Measurements from ENCODE around the gene CYBRD1.

The CYBRD1 gene

GRCh38 chr2:171509945-171510731, 12.1 kb upstream of the CYBRD1 start:
- ATAC-seq = no peak
- no peak for TF ChIP-seq ZFP3 (CRISPR knock-in tag; IDR thresholded peaks at IDR 0.05)
- TF ChIP-seq ZNF565 (CRISPR knock-in tag; conservative IDR thresholded peaks at IDR 0.05; ENCODE audit: low read depth) = no peak
- no peak for TF ChIP-seq ZC3H10 (CRISPR knock-in tag; IDR thresholded peaks at IDR 0.05)
- no peak for TF ChIP-seq ARNTL (CRISPR knock-in tag; IDR thresholded peaks at IDR 0.05; ENCODE audit: borderline replicate concordance, low read depth)
- no peak for TF ChIP-seq TCF4 (CRISPR knock-in tag; IDR thresholded peaks at IDR 0.05; ENCODE audit: borderline replicate concordance)
- TF ChIP-seq ESRRG (CRISPR knock-in tag; IDR thresholded peaks at IDR 0.05) = no peak
- TF ChIP-seq GLIS3 (CRISPR knock-in tag; IDR thresholded peaks at IDR 0.05) = no peak
- no peak for TF ChIP-seq RARB (CRISPR knock-in tag; IDR thresholded peaks at IDR 0.05)
- TF ChIP-seq ISL1 (CRISPR knock-in tag; IDR thresholded peaks at IDR 0.05) = no peak
- no peak for TF ChIP-seq OSR1 (CRISPR knock-in tag; IDR thresholded peaks at IDR 0.05)
- no peak for TF ChIP-seq POU6F1 (CRISPR knock-in tag; IDR thresholded peaks at IDR 0.05; ENCODE audit: borderline replicate concordance, low read depth)

- ATAC-seq = no peak
- no peak for TF ChIP-seq OSR1 (CRISPR knock-in tag; IDR thresholded peaks at IDR 0.05)
- no peak for TF ChIP-seq CREB5 (CRISPR knock-in tag; IDR thresholded peaks at IDR 0.05; ENCODE audit: low read depth)
- no peak for TF ChIP-seq ZC3H10 (CRISPR knock-in tag; IDR thresholded peaks at IDR 0.05)
- TF ChIP-seq ARNTL (CRISPR knock-in tag; IDR thresholded peaks at IDR 0.05; ENCODE audit: borderline replicate concordance, low read depth) = no peak
- no peak for TF ChIP-seq CSDC2 (CRISPR knock-in tag; IDR thresholded peaks at IDR 0.05)
- no peak for TF ChIP-seq SNAI2 (CRISPR knock-in tag; IDR thresholded peaks at IDR 0.05)
- no peak for TF ChIP-seq ZFP3 (CRISPR knock-in tag; IDR thresholded peaks at IDR 0.05)
- TF ChIP-seq ISL1 (CRISPR knock-in tag; IDR thresholded peaks at IDR 0.05) = no peak
- no peak for TF ChIP-seq GLIS3 (CRISPR knock-in tag; IDR thresholded peaks at IDR 0.05)
- TF ChIP-seq ZNF565 (CRISPR knock-in tag; conservative IDR thresholded peaks at IDR 0.05; ENCODE audit: low read depth) = no peak
- TF ChIP-seq ESRRG (CRISPR knock-in tag; IDR thresholded peaks at IDR 0.05) = no peak
- no peak for TF ChIP-seq ZFP30 (CRISPR knock-in tag; IDR thresholded peaks at IDR 0.05)
- TF ChIP-seq ZNF70 (CRISPR knock-in tag; IDR thresholded peaks at IDR 0.05) = no peak
- no peak for TF ChIP-seq PPARA (CRISPR knock-in tag; IDR thresholded peaks at IDR 0.05; ENCODE audit: borderline replicate concordance)
- no peak for TF ChIP-seq CSRNP3 (CRISPR knock-in tag; IDR thresholded peaks at IDR 0.05)
- no peak for TF ChIP-seq PATZ1 (CRISPR knock-in tag; IDR thresholded peaks at IDR 0.05; ENCODE audit: borderline replicate concordance)
- no peak for TF ChIP-seq TOX (CRISPR knock-in tag; IDR thresholded peaks at IDR 0.05; ENCODE audit: borderline replicate concordance)
Observed at GRCh38 chr2:171512014-171512413, 10.3 kb upstream of the CYBRD1 start.

GRCh38 chr2:171512683-171513195, 9.5 kb upstream of the CYBRD1 start:
- ATAC-seq = no peak
- TF ChIP-seq ZNF8 (CRISPR knock-in tag; IDR thresholded peaks at IDR 0.05) (no peak), ZFP3 (CRISPR knock-in tag; IDR thresholded peaks at IDR 0.05) (no peak), ESRRG (CRISPR knock-in tag; IDR thresholded peaks at IDR 0.05) (no peak), ZNF565 (CRISPR knock-in tag; conservative IDR thresholded peaks at IDR 0.05; ENCODE audit: low read depth) (no peak), PATZ1 (CRISPR knock-in tag; IDR thresholded peaks at IDR 0.05; ENCODE audit: borderline replicate concordance) (no peak), RARB (CRISPR knock-in tag; IDR thresholded peaks at IDR 0.05) (no peak), TOX (CRISPR knock-in tag; IDR thresholded peaks at IDR 0.05; ENCODE audit: borderline replicate concordance) (no peak), SNAI2 (CRISPR knock-in tag; IDR thresholded peaks at IDR 0.05) (no peak), TCF4 (CRISPR knock-in tag; IDR thresholded peaks at IDR 0.05; ENCODE audit: borderline replicate concordance) (no peak), ZC3H10 (CRISPR knock-in tag; IDR thresholded peaks at IDR 0.05) (no peak)

Measured in SK-N-SH treated with all-trans-retinoic acid at 6 μM for 48 hours (cell line).